HEK293 (cell line): ENCODE measurements around the gene MUC12.

Experiments
- CTCF ChIP-seq: fragments of 450-650 bp; formaldehyde crosslinking; IDR thresholded peaks from 2 replicates; pipeline ENCODE4 v1.5.1; 2016; ENCODE audit warnings: missing biosample characterization, missing genetic modification characterization
- PRDM4 ChIP-seq: fragments of 450-650 bp; formaldehyde crosslinking; IDR thresholded peaks from 2 replicates; pipeline ENCODE4 v1.5.1; 2017; ENCODE audit warnings: missing biosample characterization, missing genetic modification characterization
- ZNF112 ChIP-seq: fragments of 450-650 bp; formaldehyde crosslinking; IDR thresholded peaks from 2 replicates; pipeline ENCODE4 v1.5.0; 2017; ENCODE audit warnings: missing biosample characterization, missing genetic modification characterization
- ZNF121 ChIP-seq: fragments of 450-650 bp; formaldehyde crosslinking; IDR thresholded peaks from 2 replicates; pipeline ENCODE4 v1.5.1; 2016; ENCODE audit warnings: missing biosample characterization, missing genetic modification characterization
- ZNF174 ChIP-seq: fragments of 450-650 bp; formaldehyde crosslinking; IDR thresholded peaks from 2 replicates; pipeline ENCODE4 v1.5.0; 2017; ENCODE audit warnings: missing biosample characterization, mild to moderate bottlenecking, missing genetic modification characterization
- ZNF274 ChIP-seq, 2 experiments: fragments of 200-500 bp in 1 of 2; fragments of 450-650 bp in 1 of 2; sonication (Bioruptor generic) in 1 of 2; formaldehyde crosslinking in 1 of 2; IDR thresholded peaks; 2 replicates each; pipeline versions ENCODE4 v1.5.1 to v1.6.1; 2014 to 2016; ENCODE audit warnings: borderline replicate concordance in 1 of 2, inconsistent platforms in 1 of 2, low read length in 1 of 2, missing biosample characterization in 1 of 2, missing genetic modification characterization in 1 of 2
- ZNF560 ChIP-seq: fragments of 450-650 bp; formaldehyde crosslinking; IDR thresholded peaks from 2 replicates; pipeline ENCODE4 v1.5.1; 2017; ENCODE audit warnings: missing biosample characterization, missing genetic modification characterization, borderline replicate concordance
- ZSCAN4 ChIP-seq: fragments of 450-650 bp; formaldehyde crosslinking; IDR thresholded peaks from 2 replicates; pipeline ENCODE4 v1.5.1; 2017; ENCODE audit warnings: missing biosample characterization, missing genetic modification characterization

GRCh38 chr7:100964630-100965029 lies 4.7 kb upstream of the MUC12 start:
- TF ChIP-seq ZNF112 (tag by site-specific recombination) = no peak
- no peak for TF ChIP-seq CTCF (tag by site-specific recombination)
- TF ChIP-seq ZNF274 (IDR thresholded peaks at IDR 0.05; ENCODE audit: low read length) = no peak
- no peak for TF ChIP-seq ZNF274 (tag by site-specific recombination; IDR thresholded peaks at IDR 0.05; ENCODE audit: borderline replicate concordance)
- TF ChIP-seq ZNF174 (tag by site-specific recombination) = no peak
- no peak for TF ChIP-seq ZSCAN4 (tag by site-specific recombination)
- no peak for TF ChIP-seq ZNF121 (tag by site-specific recombination)
- no peak for TF ChIP-seq ZNF560
- no peak for TF ChIP-seq PRDM4 (tag by site-specific recombination)
